Measurements from ENCODE around the gene SGK1. TPM values are rescaled to one million over a fixed set of nuclear protein-coding genes. Genes with fewer than 3 reads are reported as not detected.
A peak's percentile ranks its signal among the peaks of the same experiment; 100 is the strongest.
"Not testable (repeated sequence)": the region's sequence is repeated elsewhere in the genome, so short reads cannot be mapped to it uniquely, and the experiment has no call there.

The SGK1 gene
- total and polyA plus RNA-seq, 10 of the 15 experiments (the other 5 are each of a cell fraction or from before 2014, with no cell fraction given): 0.62 to 5.1 (median 2.9) TPM

- TF ChIP-seq PKNOX1 (IDR thresholded peaks at IDR 0.05): no peak
- TF ChIP-seq MEF2B (IDR thresholded peaks at IDR 0.05; ENCODE audit: partially characterized antibody, poor library complexity, severe bottlenecking): no peak
- no peak for TF ChIP-seq TBL1XR1 (IDR thresholded peaks at IDR 0.05; ENCODE audit: low read depth, low read length)
- TF ChIP-seq PBX3 (IDR thresholded peaks at IDR 0.05; ENCODE audit: insufficient replicate concordance, low read depth, low read length): no peak
- no peak for TF ChIP-seq ZSCAN29 (IDR thresholded peaks at IDR 0.05)
- TF ChIP-seq SUZ12 (IDR thresholded peaks at IDR 0.05; ENCODE audit: unreplicated experiment): no peak
- no peak for TF ChIP-seq POU2F2 (IDR thresholded peaks at IDR 0.05; ENCODE audit: borderline replicate concordance, low read depth, low read length)
Observed at GRCh38 chr6:134278000-134278399, 39.9 kb downstream of the SGK1 start (continued).

GRCh38 chr6:134276891-134277377, 41.0 kb downstream of the SGK1 start:
- H3K4me1 ChIP-seq (ENCODE audit: control insufficient read depth, insufficient read depth, low read length); H3K79me2 ChIP-seq (ENCODE audit: control insufficient read depth, insufficient read depth, low read length); H3K27ac ChIP-seq (ENCODE audit: control insufficient read depth, insufficient read depth); H4K20me1 ChIP-seq (ENCODE audit: control insufficient read depth, insufficient read depth); BruUV-seq (replicated peaks); H2AFZ ChIP-seq (ENCODE audit: control insufficient read depth, low read depth, low read length); DNase-seq (ENCODE audit: low read depth, low spot score); H3K9me3 ChIP-seq (replicated peaks; ENCODE audit: control insufficient read depth, insufficient read depth, low read length); in situ Hi-C loops (cut with MboI); H3K27me3 ChIP-seq (replicated peaks in 1 of 2; ENCODE audit: control insufficient read depth in 2 of 2, insufficient read depth in 2 of 2, low read length in 1 of 2); intact Hi-C loops (cut with micrococcal nuclease; ENCODE audit: unreplicated experiment); FAIRE-seq; ATAC-seq; H3K4me3 ChIP-seq; H3K9ac ChIP-seq (ENCODE audit: control insufficient read depth, insufficient read depth, low read length); POLR2A ChIA-PET; H3K36me3 ChIP-seq (ENCODE audit: control insufficient read depth in 2 of 2, insufficient read depth in 2 of 2, low read length in 1 of 2): not testable (repeated sequence)
- 28% methylated on average over 4 of the region's 4 CpGs for WGBS (ENCODE audit: insufficient coverage, insufficient replicate concordance, low lambda C conversion rate, missing lambda C conversion rate)
- ChIA-PET CTCF (interaction anchor here (0.6 to 1.2 kb wide), 4 partner anchors 63 to 197 kb away, joined by 3 to 4 read pairs (median 3); no protein-coding TSS in a partner anchor), RAD21 (ENCODE audit: unreplicated experiment) (interaction anchor here (0.6 kb wide), 1 partner anchor 362 kb away, joined by 3 read pairs; no protein-coding TSS in a partner anchor), SMC1A (ENCODE audit: uncharacterized antibody, unreplicated experiment) (interaction anchor here (1.6 to 1.7 kb wide), 2 partner anchors 29 to 98 kb away, joined by 4 to 5 read pairs; no protein-coding TSS in a partner anchor)
- 0 out of 2 replicates have a peak overlapping the region, but pooled peaks have one; percentile 12 for H3K4me2 ChIP-seq (ENCODE audit: control insufficient read depth, insufficient read depth)
